HG03097 (cell line): ENCODE data around the gene HOXB5.

Source experiments
- ATAC-seq: cut with Tn5 transposase; IDR thresholded peaks from one replicate; pipeline ENCODE4 v1.9.1; 2021; ENCODE audit not compliant: unreplicated experiment, low FRiP score

Gene HOXB5

DNA sequence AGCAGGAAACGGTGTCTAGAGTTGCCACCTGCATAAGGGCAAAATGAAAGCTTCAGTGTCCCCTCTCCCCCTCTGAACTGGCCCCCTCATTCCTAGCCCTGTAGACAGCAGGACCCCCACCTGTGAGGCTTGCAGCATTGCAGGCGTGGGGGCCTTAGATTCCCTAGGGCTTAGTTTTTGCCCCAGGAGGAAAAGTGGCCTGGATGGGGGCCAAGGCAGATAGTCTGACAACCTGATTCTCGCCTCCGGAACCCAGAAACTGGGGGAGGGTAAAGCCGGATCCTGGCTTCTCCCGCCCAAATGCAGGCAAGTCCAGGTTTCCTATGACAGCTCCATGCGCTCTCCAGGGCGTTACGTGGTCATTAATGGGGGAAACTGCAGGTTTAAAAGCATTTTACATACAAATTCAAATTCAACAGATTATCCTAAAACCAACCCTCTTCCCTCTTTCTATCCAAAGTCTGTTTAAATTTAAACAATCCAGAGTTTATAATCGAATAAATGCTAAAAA lies 11.9 kb upstream of the HOXB5 start:
- ATAC-seq, result no peak

DNA sequence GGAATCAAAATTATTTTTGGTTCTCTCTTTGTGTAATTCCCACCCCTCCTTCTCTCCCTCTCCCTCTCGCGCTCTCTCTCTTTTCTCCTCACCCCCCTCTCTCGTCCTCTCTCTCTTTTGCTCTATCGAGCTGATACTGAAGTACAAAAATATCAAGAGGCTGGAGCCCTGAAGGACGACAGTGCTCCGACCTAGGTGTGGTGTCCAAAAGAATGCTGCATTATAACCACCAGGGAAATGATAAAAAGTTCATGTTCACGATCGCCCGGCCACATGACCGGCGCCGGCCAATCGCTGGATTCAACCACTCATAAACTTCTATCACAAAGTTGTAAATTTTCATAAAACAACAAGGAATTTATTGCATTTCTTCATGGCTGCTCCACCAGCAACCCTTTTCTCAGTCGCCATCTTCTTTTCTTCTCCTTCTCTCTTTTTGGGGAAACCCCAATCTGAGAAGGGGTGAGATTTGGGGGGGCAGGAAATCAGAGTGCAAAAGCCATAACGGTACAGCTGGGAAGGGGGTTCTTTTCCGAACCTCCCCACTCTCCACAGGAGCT lies 11.3 kb upstream of the HOXB5 start, which contains the start of gene HOXB6:
TSS of gene HOXB6 (minus strand) at position 217 of the 560 bp plus-strand sequence. CDS start 6,836 bp downstream, outside the sequence.
- ATAC-seq, result no peak

DNA sequence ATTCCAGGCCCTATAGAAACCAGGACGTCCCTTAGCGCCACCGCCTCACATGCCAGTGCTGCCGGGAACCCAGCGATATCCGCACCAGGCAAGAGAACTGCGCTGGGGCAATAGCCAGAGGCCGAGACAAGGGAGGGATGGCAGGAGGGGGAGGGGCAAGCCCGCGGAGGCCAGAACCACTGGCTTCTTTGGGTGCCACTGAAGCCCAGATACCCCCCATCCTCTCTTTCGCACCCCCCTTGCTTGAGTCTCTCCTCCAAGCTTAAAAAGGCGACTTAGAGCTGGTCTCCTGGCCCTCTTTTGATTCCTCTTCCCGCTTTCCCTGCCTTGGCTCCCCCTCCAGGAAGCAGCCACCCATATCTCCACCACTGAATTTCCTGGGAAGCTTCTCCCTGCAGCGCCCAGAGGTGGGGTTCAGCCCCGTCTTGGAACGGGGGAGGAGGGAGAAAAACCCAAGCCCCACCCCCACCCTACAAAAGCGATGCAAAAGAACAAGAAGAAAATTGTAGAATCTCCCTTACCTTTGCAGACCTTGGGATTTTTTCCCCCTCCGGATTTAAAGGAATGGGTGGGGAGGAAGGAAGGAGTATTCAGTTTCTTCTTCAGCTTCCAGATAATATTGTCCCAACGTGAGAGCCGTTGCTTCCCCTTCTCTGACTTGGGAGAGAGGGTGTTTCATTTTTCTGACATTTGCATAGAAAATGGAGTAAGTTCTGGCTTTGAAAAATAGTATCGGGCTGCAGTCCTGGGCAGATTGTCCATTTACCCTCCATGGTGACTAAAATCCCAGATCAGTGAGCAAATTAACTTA lies 10.6 kb upstream of the HOXB5 start:
- no peak for ATAC-seq

DNA sequence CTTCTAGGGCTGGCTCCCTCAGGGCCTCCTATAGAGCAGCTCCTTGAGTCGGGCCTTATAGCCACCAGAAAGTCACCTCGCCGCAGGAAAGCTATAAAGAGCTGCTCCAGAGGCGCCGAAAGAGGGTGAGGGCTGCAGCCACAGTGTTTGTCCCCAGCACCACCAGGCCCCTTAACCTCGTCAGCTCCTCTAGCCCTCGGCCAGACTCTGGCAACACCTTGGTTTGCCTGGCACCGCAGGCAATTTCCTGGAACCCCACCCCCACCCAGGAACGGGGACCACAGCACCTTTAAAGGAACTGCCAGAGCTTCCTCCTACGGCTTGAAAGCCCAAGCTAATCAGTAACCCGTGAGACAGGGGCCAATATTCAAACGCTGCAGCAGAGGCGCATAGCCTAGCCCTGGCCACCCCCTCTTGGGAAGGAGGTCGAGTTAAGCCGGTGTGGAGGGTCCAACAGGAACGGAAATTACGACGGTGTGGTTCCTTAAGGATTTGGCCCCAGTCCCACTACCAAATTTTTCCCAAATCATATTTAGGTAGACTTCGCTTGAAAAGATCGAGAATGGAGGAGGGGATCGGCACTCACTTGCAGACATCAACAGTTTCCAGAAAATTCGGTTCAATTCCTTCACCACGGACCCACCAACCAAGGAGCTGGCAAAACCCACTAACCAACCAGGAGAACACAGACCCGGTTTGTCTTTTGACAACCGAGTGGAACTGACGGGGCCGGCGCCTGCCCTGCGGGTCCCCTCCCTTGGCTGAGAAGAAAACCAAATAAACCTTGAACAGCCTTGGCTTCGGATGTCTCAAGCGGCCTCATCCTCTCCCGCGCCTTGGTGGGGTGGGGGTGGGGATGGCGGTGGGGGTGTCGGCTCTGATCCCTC lies 8.2 kb upstream of the HOXB5 start:
- ATAC-seq, result no peak

DNA sequence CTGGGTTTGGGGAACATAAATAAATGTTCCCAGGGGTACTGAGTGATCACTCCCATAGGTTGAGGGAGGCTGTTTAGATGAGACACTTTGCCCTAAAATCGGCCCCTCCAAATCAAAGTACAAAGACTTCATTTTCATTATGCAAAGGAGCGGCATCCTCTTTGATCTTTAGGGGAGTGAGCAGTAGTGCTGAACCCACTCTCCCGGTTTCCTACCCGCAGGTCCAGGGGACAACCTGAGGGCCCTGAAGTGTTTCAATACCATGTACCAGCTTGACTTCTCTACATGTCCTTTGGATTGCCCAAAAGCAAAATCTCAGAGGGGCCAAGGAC lies 7.6 kb upstream of the HOXB5 start:
- no peak for ATAC-seq

DNA sequence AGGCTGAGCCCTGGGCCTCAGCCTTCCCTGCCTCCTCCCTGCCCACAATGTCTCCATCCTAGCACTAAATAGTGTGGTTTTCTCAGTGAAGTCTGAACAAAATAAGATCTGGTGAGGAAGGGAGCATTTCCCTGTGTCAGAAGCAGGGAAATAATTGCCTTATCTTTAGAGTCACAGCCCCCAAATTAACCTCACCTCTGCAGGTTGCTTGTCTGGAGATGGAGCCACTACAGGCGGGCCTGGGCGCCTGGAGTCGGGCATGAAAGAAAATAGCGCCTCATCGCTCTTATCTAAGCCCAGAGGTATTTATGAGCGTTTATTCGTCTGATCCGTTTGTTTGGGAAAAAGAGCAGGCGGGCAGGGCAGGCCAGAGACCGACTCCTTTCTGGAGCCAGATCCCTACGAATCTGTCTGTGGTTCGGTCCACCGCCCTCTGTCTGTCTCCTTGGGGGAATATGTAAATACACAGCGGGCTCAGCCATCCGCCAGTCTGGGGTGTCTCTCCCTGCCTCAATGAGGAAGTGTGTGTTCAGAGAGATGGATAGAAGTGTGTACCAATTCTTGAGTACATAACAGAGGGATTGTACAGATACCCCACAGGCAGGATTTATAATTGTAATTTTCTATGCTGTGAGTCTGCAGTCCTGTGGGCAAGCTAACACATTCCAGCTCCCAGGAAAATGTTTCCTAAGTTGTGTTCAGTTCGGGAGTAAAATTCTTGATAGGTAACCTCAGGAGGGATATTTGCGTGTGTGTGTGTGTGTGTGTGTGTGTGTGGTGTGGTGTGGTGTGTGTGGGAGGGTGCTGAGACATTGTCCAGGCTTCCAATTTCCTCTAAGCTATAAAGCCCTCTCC lies 6.9 kb upstream of the HOXB5 start:
- ATAC-seq, result no peak

DNA sequence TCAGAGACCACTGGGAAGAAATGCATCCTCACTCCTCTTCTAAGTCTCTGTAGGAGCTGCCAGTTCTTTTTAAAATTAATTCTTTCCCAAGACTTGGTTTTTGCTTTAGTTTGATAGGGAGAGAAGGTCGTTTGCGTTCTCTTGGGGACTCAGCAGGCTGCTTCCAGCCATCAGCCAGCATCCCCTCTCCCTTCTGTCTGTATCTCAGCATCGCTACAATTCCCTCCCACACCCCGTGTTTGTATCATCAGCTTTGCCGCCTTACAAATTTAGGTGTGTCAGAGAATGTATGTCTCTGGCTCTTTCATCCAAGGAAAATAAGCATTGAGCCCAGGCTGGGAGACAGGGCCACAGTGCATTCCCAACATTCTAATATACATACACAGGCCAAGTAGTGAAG lies 5.8 kb upstream of the HOXB5 start:
- ATAC-seq, result no peak

DNA sequence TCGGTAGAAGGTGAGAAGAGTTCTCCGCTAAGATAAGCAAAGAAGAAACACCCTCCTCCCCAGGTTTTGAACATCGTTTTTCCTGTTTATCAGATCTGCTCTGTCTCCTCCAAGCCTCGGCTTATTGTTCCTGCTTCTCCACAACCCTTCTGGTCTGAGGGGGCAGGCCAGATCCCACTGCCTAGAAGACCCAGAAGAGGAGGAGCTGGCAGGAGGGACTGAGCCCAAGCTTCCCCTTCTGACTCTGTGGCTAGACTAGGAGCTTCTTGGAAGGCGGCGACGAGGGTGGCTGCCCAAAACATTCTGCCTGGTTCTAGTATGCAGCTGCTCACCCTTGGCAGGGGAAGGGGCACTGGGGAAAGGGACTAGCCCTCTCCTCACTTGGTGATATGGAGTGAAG lies 5.2 kb upstream of the HOXB5 start:
- ATAC-seq, result no peak

DNA sequence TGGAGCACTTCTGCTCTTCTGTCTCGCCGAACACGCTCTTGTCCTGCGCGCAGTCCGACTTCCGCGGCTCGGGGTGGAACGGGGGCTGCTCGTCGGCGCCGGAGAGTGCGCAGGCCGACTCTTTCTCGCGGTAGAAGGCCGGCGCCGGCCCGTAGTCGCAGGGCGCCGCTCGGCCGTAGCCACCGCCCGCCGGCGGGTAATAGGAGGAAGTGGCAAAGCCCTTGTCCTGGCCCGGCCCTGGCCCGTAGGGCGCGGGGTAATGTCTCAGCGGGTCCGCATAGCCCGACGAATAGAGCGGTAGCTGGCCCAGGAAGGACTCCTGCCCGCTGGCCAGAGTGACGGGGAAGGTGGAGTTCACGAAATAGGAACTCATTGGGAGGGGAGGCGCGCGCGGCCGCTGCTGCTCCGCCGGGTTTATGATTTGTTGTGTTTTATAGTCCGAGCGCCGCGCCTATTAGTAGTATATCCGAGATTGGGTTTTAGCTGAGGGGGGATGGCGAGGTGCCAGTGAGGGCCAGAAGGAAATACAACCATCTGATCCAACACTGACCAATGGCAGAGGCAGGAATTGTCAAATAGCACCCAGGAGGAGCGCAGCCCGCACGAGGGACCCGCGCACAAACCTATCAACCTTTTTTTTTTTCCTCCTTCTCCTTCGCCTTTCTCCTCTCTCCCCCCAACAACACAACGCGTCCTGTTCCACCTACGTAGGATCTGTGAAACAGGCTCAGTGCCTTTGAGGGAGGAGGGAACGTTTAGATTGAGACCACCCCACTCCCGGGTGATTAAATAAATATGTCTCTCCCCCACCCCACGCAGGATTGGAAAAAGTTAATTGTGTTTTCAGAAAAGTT lies 4.4 kb upstream of the HOXB5 start:
- ATAC-seq, result no peak

DNA sequence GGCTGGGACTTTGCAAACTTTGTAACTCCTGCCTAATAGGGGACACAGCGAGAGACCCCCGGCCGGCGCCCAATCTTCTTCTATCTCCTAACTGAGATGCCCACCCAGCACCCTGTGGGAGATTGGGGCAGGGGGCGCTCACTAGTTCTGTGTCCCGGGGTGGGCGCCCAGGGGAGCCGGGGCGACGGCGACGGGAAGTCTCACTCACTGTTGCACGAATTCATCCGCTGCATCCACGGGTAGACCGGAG lies 3.9 kb upstream of the HOXB5 start:
- ATAC-seq, result no peak

DNA sequence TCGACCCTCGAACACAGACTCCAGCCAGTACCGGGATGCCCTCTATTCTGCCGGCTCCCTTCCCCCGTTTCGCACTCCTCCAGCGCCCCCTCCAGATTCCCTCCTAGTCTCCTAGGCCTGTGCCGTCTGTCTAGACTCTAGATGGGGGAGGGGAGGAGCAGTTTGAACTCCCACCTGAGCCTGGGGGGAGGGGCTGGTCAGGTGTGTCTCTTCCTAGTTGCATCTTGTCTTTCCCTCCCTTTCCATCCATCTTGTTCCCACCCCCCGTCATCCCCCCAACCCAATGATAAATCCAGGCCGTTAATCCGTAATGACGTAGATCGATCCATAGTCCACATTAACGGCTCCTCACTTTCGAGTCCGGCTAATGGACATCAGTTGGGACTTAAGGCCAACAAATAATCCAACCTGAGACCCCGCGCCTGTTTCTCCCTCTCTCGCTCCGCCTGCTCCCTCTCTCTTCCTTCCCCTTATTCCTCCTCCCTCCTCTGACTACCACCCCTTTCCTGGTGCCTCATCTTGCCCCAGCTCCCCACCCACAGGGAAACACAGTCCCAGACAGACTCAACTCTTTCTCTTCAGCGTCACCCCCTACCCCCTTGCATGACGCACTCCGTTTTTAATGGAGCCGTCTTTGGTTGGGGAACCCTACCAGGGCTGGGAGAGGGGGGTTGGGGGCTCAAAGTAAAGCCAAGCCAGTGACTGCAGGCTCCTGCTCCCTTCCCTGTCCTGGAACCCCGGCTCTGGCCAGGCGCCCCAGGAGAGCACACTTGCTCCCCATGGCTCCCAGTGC lies 3.4 kb upstream of the HOXB5 start:
- no peak for ATAC-seq

DNA sequence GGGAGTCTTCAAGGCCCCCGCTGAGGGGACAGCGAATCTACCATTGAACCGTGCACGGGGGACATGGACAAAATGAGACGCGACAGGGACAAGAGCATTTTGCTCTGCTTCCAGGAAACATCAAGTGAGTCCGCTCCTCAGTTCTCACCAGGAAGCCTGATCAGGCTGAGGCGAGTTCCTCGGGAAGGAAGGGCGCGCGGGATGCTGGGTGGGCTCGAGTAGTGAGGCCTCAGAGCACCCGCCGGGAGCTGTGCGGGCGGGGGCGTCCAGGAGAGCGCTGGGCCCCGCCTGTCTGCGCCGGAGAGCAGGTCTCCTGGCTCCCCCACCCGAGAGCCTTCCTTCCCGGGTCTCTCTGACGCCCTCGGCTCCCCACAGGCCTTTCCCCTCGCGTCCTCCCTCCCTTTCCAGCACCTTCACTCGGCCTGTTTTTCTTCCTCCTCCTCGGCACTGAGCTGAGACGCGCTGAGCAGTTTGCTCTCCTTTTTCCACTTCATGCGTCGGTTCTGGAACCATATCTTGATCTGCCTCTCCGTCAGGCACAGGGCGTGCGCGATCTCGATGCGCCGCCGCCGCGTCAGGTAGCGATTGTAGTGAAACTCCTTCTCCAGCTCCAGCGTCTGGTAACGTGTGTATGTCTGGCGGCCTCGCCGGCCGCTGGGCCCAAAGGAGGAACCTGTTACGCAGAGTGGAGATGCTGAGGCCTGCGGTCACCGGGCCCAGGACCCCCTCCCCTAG lies 2.6 kb upstream of the HOXB5 start:
- no peak for ATAC-seq

DNA sequence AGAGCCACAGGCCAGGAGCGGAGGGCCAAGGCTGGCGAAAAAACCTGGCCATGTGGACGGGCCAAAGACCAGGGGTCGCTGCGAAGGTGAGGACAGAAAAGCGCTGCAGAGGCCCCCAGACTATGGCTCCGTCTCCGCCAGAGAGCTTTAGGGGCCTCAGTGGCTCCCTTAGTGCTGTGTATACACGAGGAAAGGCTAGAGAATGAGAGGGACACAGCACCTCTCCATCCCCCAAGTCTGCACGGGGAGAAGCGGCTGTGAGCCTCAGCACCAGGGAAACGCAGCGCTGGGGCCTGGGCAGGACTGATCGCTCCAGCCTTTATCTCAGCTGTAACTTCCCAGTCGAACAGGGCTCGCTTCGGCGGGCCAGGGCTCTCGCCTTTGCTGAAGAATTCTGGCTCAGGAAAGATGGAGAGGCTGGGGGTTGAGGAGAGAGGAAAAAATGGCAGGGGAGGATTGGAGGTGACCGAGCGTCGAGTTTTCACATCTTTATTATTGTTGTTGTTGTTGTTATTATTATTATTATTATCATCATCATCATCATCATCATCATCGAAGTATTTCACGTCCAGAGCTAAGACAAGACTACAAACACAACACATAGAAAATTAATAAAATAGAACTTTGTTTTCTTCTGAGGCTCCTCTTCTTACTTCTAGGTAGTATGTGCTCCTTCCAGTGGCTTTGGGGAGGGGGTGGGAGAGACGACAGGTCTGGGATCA lies 1.9 kb upstream of the HOXB5 start:
- ATAC-seq, result no peak

DNA sequence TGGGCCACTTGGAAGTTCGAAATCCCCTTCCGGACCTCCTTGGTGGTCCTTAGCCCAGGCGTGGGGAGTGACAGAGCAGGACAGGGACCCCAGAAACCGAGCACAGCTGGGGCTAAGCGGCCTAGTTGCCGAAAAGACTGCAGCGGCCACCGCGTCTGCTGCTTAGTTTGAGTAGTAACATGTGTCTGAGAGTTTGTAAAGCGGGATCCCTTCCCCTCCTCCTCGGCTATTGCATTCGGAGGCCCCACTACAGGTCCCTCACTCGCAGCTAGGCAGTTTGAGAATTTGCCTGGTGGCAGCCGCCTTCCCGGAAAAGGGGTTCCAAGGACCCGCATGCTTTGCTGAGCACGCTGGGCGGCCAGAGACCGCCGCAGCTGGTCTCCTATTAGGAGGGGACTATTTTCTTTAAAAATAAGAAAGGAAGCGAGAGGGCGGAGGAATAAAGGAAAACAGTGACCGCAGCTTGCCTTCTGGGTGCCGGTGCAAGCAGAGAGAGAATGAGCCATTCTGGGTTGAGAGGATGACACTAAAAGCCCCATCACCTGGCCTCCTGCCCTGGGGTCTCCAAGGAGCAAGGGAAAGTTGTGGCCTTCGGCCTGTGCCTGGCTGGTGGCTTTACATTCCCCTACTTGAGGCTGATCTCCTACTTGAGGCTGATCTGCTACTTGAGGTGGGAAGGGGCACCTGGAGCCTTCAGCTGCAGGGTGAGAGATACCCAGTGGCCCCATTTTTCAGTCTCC lies 1.1 kb upstream of the HOXB5 start:
- ATAC-seq, result no peak

DNA sequence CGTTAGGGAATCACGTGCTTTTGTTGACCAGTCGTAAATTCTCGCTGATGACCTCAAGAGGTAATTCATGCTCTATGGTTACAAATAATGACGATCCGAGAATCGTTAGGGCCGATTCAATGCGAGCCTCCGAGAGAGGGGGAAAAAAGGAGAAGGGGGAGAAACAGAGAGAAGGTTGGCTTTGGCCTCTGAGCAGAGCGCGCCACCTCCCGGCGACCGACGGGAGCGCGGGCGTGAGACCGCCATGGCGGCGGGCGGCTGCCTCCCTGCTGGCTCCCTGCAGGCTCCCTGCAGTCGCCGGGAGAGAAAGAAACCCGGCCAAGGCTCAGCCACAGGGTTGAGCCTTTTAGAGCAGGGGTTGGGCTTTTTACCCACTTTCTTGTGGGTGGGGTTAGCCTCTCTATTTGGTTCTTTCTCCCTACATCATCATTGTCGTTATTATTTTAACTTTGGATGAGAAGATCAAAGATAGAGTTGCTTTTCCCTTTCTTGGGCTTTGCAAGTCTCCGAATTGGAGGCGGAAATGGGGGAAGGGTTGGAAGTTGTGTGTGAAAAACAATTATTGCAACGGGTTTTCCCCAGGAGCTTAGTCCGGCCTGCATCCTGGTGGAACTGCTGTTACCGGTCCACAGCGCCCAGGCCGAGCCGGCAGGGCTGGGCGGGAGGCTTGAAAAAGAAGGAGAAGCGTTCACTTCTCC lies 410 bp upstream of the HOXB5 start:
- no peak for ATAC-seq

DNA sequence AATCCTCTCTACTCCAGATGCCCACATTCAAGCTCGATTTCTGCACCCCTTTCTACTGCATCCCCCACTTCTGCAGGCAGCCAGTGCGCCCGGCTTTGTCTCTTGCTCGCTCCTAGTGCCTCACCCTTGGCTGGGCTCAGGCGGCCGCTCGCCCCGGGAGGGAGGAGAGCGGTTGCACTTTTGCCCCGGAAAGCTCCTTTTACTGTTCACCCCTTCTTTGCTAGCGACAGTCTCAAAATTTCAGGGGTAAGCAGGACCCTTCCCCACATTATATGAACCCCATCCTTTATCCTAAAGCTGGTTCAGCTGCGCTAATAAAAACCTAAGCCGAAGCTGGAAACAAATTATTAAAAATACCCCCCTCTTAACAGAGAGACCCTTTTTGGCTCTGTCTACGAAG lies 1.0 kb downstream of the HOXB5 start:
- no peak for ATAC-seq
